Activated naive CD8-positive, alpha-beta T cell treated with anti-CD3 and anti-CD28 coated beads, Interleukin-2, amount 10 ng/mL, durations not matched to agents 7 days and 5 days (primary cell): ENCODE data around the gene RPL22. TPM values are rescaled to one million over a fixed set of nuclear protein-coding genes. Genes with fewer than 3 reads are reported as not detected.

Experiments
- ATAC-seq: fragments of 150-1000 bp; cut with Tn5 transposase; one replicate; pipeline ENCODE4 v1.10.0; 2021; ENCODE audit warnings: low read depth, moderate library complexity
- POLR2A ChIA-PET: fragments of 350-600 bp; sonication (Branson Sonifier 250); formaldehyde crosslinking; loops from one replicate; lab custom pipeline; 2021; ENCODE audit warnings: antibody characterized with exemption; lab: Charles Lee
- DNase-seq: peaks from one replicate; pipeline ENCODE4 v3.0.0; 2021
- H3K27ac Mint-ChIP-seq: one replicate; pipeline ENCODE4 v1.8.0; 2022; ENCODE audit warnings: mild to moderate bottlenecking, mixed read lengths
- H3K27me3 Mint-ChIP-seq: one replicate; pipeline ENCODE4 v1.8.0; 2022; ENCODE audit warnings: mild to moderate bottlenecking, moderate library complexity, mixed read lengths
- H3K36me3 Mint-ChIP-seq: one replicate; pipeline ENCODE4 v1.8.0; 2021; ENCODE audit warnings: mild to moderate bottlenecking, mixed read lengths
- H3K4me1 Mint-ChIP-seq: one replicate; pipeline ENCODE4 v1.8.0; 2021; ENCODE audit warnings: mixed read lengths
- H3K4me3 Mint-ChIP-seq: one replicate; pipeline ENCODE4 v1.8.0; 2022; ENCODE audit warnings: mild to moderate bottlenecking, moderate library complexity, mixed read lengths
- H3K9me3 Mint-ChIP-seq: one replicate; pipeline ENCODE4 v1.8.0; 2021; ENCODE audit warnings: mixed read lengths
- total RNA-seq, 2 experiments: library from RNA; stranded (reverse); gene quantifications; one replicate each; pipeline ENCODE4 v1.2.3, GENCODE V29; 2021

RPL22 gene
- 100 to 1,000 TPM; 309 to 343 TPM for total RNA-seq

- no peaks in the 10 kb centered on the region for H3K9me3 Mint-ChIP-seq
- POLR2A ChIA-PET, result interaction anchor here (0.6 to 1.5 kb wide), 5 partner anchors 36 to 223 kb away, joined by 3 to 4 read pairs (median 3); partner anchors contain the start of gene ICMT
- ATAC-seq (peak; percentile 98), DNase-seq (peak; percentile 92)
- peak within 1 kb of the TSS; percentile 94 for H3K4me3 Mint-ChIP-seq
- H3K27ac Mint-ChIP-seq, result peak within 1 kb of the TSS; percentile 87
- H3K27me3 Mint-ChIP-seq, result no peaks in the 10 kb centered on the region
- H3K4me1 Mint-ChIP-seq, result peaks cover 33% of the 10 kb centered on the region
- H3K36me3 Mint-ChIP-seq, result peaks cover 12% of the 10 kb centered on the region
These were observed at the start of gene RPL22 for GRCh38 chr1:6199298-6200187. Gene RPL22, minus strand, starts transcription at chr1:6199595. Its CDS starts 22 bp downstream, at chr1:6199573.

GRCh38 chr1:6248161-6248776 lies 48.9 kb upstream of the RPL22 start:
- ATAC-seq (no peak), DNase-seq (peak; percentile 32)
- Mint-ChIP-seq H3K36me3 (no peaks in the 10 kb centered on the region), H3K27me3 (peaks cover 62% of the 10 kb centered on the region), H3K27ac (no peak overlapping the region), H3K4me1 (peaks cover 5% of the 10 kb centered on the region), H3K9me3 (no peaks in the 10 kb centered on the region), H3K4me3 (no peak overlapping the region)
- POLR2A ChIA-PET, result interaction anchor here (1.0 kb wide), 1 partner anchor 97 kb away, joined by 3 read pairs; no protein-coding TSS in a partner anchor

GRCh38 chr1:6247651-6248050 lies 48.3 kb upstream of the RPL22 start:
- H3K36me3 Mint-ChIP-seq, result no peaks in the 10 kb centered on the region
- peaks cover 5% of the 10 kb centered on the region for H3K4me1 Mint-ChIP-seq
- no peak overlapping the region for H3K27ac Mint-ChIP-seq
- DNase-seq (peak; percentile 28), ATAC-seq (no peak)
- H3K9me3 Mint-ChIP-seq, result no peaks in the 10 kb centered on the region
- H3K4me3 Mint-ChIP-seq, result no peak overlapping the region
- POLR2A ChIA-PET, result interaction anchor here (1.0 kb wide), 1 partner anchor 98 kb away, joined by 3 read pairs; no protein-coding TSS in a partner anchor
- peaks cover 67% of the 10 kb centered on the region for H3K27me3 Mint-ChIP-seq

GRCh38 chr1:6246497-6247467 lies 47.4 kb upstream of the RPL22 start:
- no peaks in the 10 kb centered on the region for H3K36me3 Mint-ChIP-seq
- peak overlapping the region; percentile 71 for H3K4me3 Mint-ChIP-seq
- POLR2A ChIA-PET, result interaction anchor here (0.9 to 2.5 kb wide), 2 partner anchors 11 to 101 kb away, joined by 3 to 7 read pairs; partner anchors contain the start of gene ICMT
- ATAC-seq (peak; percentile 49), DNase-seq (peak; percentile 86)
- peaks cover 5% of the 10 kb centered on the region for H3K4me1 Mint-ChIP-seq
- no peak overlapping the region for H3K27ac Mint-ChIP-seq
- no peaks in the 10 kb centered on the region for H3K9me3 Mint-ChIP-seq
- peaks cover 67% of the 10 kb centered on the region for H3K27me3 Mint-ChIP-seq

- H3K27me3 Mint-ChIP-seq, result peaks cover 68% of the 10 kb centered on the region
- peak overlapping the region; percentile 10 for H3K4me3 Mint-ChIP-seq
- no peak overlapping the region for H3K27ac Mint-ChIP-seq
- ATAC-seq (peak; percentile 16), DNase-seq (peak; percentile 77)
- POLR2A ChIA-PET, result interaction anchor here (0.9 to 2.5 kb wide), 2 partner anchors 10 to 102 kb away, joined by 3 to 7 read pairs; partner anchors contain the start of gene ICMT
- H3K4me1 Mint-ChIP-seq, result peaks cover 10% of the 10 kb centered on the region
- H3K36me3 Mint-ChIP-seq, result no peaks in the 10 kb centered on the region
- no peaks in the 10 kb centered on the region for H3K9me3 Mint-ChIP-seq
These were observed 46.6 kb upstream of the RPL22 start for GRCh38 chr1:6245869-6246496.

GRCh38 chr1:6245086-6245868 lies 45.9 kb upstream of the RPL22 start:
- no peaks in the 10 kb centered on the region for H3K9me3 Mint-ChIP-seq
- H3K4me3 Mint-ChIP-seq, result no peak overlapping the region
- peak; percentile 82 for ATAC-seq
- DNase-seq, result peak; percentile 94
- H3K27ac Mint-ChIP-seq, result no peak overlapping the region
- POLR2A ChIA-PET, result interaction anchor here (0.9 to 2.5 kb wide), 2 partner anchors 9 to 103 kb away, joined by 3 to 7 read pairs; partner anchors contain the start of gene ICMT
- peaks cover 10% of the 10 kb centered on the region for H3K4me1 Mint-ChIP-seq
- H3K27me3 Mint-ChIP-seq, result peaks cover 68% of the 10 kb centered on the region
- H3K36me3 Mint-ChIP-seq, result no peaks in the 10 kb centered on the region

GRCh38 chr1:6244401-6245049 lies 45.1 kb upstream of the RPL22 start:
- ATAC-seq, result no peak
- POLR2A ChIA-PET, result interaction anchor here (2.5 kb wide), 1 partner anchor 9 kb away, joined by 7 read pairs; the partner anchor contains the start of gene ICMT
- Mint-ChIP-seq H3K4me1 (peaks cover 10% of the 10 kb centered on the region), H3K27me3 (peaks cover 72% of the 10 kb centered on the region), H3K36me3 (no peaks in the 10 kb centered on the region), H3K27ac (no peak overlapping the region), H3K9me3 (no peaks in the 10 kb centered on the region), H3K4me3 (no peak overlapping the region)
- peak; percentile 26 for DNase-seq

- no peak within 1 kb of the TSS for H3K27ac Mint-ChIP-seq
- DNase-seq, result no peak
- no peak for ATAC-seq
- peaks cover 13% of the 10 kb centered on the region for H3K4me1 Mint-ChIP-seq
- POLR2A ChIA-PET, result no interaction called here
- no peaks in the 10 kb centered on the region for H3K9me3 Mint-ChIP-seq
- peaks cover 77% of the 10 kb centered on the region for H3K27me3 Mint-ChIP-seq
- H3K36me3 Mint-ChIP-seq, result no peaks in the 10 kb centered on the region
- H3K4me3 Mint-ChIP-seq, result no peak within 1 kb of the TSS
These were observed 44.6 kb upstream of the RPL22 start, which contains the start of gene HES3 for GRCh38 chr1:6243993-6244392. Gene HES3, plus strand, starts transcription at chr1:6244179. Its CDS starts 187 bp downstream, at chr1:6244366.

- Mint-ChIP-seq H3K36me3 (no peaks in the 10 kb centered on the region), H3K4me3 (no peak overlapping the region), H3K27ac (no peak overlapping the region), H3K4me1 (peaks cover 16% of the 10 kb centered on the region), H3K27me3 (peaks cover 78% of the 10 kb centered on the region), H3K9me3 (no peaks in the 10 kb centered on the region)
- no peak for ATAC-seq
- no peak for DNase-seq
- POLR2A ChIA-PET, result no interaction called here
These were observed 43.8 kb upstream of the RPL22 start for GRCh38 chr1:6243053-6243834.

GRCh38 chr1:6241887-6242740 lies 42.7 kb upstream of the RPL22 start:
- no peaks in the 10 kb centered on the region for H3K9me3 Mint-ChIP-seq
- H3K27me3 Mint-ChIP-seq, result peaks cover 71% of the 10 kb centered on the region
- ATAC-seq (no peak), DNase-seq (no peak)
- POLR2A ChIA-PET, result no interaction called here
- H3K4me1 Mint-ChIP-seq, result peaks cover 16% of the 10 kb centered on the region
- no peak overlapping the region for H3K27ac Mint-ChIP-seq
- no peaks in the 10 kb centered on the region for H3K36me3 Mint-ChIP-seq
- no peak overlapping the region for H3K4me3 Mint-ChIP-seq
